K562 (cell line): ENCODE results near the gene CHRNG. TPM values are rescaled to one million over a fixed set of nuclear protein-coding genes. Genes with fewer than 3 reads are reported as not detected.

Source experiments
- ATAC-seq: fragments of 200-7000 bp; cut with Tn5 transposase; 3 replicates; pipeline ENCODE4 v1.9.1; 2020; ENCODE audit warnings: moderate library complexity
- BruUV-seq: library from RNA; stranded (reverse); fragments of 400-500 nt; replicated peaks from 2 replicates; lab custom pipeline; 2021; lab: Mats Ljungman, UMichigan
- CTCF ChIA-PET: fragments of 300-600 bp; formaldehyde crosslinking; extraction: SDS; loops from one replicate; lab custom pipeline; 2021; ENCODE audit warnings: low intra/inter-chr PET ratio; lab: Yijun Ruan, JAX
- POLR2A ChIA-PET: fragments of 300-600, 350-650 bp; sonication (Branson Sonifier 250); formaldehyde crosslinking; extraction: SDS; loops from one replicate; lab custom pipeline; 2021; ENCODE audit warnings: antibody characterized with exemption, inconsistent platforms; lab: Yijun Ruan, JAX
- DNase-seq, 4 experiments: peaks; one replicate each; pipeline versions ENCODE4 v3.0.0 to v3.0.0-alpha.2; 2011 to 2018; ENCODE audit warnings: low spot score in 3 of 4, mixed read lengths in 3 of 4; ENCODE audit errors: extremely low read depth in 1 of 4
- FAIRE-seq: peaks from 2 replicates; lab custom pipeline; 2011; peaks lifted over from hg19 to GRCh38; lab: Jason Lieb, UNC
- H2AFZ ChIP-seq: 2 replicates; pipeline ENCODE4 v1.6.0; 2011; ENCODE audit warnings: low read depth, low read length, control low read depth, inconsistent platforms
- H3K27ac ChIP-seq: fragments of 200-600 bp; 3 replicates; pipeline ENCODE4 v1.8.0; 2011; ENCODE audit warnings: low read depth, mild to moderate bottlenecking, control low read depth, inconsistent platforms, low read length, moderate library complexity, mixed read lengths; ENCODE audit errors: extremely low read depth
- H3K27me3 ChIP-seq, 2 experiments: fragments of 300-600 bp in 1 of 2; 2 replicates in 1 of 2; 3 replicates in 1 of 2; pipeline versions ENCODE4 v1.6.0 to v1.8.0; 2011; ENCODE audit warnings: inconsistent platforms in 2 of 2, low read length in 2 of 2, mild to moderate bottlenecking in 1 of 2, mixed read lengths in 1 of 2, moderate library complexity in 1 of 2; ENCODE audit not compliant: control insufficient read depth in 2 of 2, insufficient read depth in 2 of 2
- H3K36me3 ChIP-seq: fragments of 300-600 bp; 3 replicates; pipeline ENCODE4 v1.8.0; 2011; ENCODE audit warnings: mild to moderate bottlenecking, low read length, inconsistent platforms; ENCODE audit not compliant: control insufficient read depth, insufficient read depth
- H3K4me1 ChIP-seq, 2 experiments: fragments of 200-600 bp in 1 of 2; replicated peaks in 1 of 2; 2 replicates in 1 of 2; 3 replicates in 1 of 2; pipeline versions ENCODE4 v1.5.1 to v1.8.0; 2011; ENCODE audit warnings: inconsistent platforms in 2 of 2, low read length in 2 of 2, mild to moderate bottlenecking in 1 of 2, mixed read lengths in 1 of 2, moderate library complexity in 1 of 2; ENCODE audit not compliant: control insufficient read depth in 2 of 2, insufficient read depth in 2 of 2
- H3K4me2 ChIP-seq: 2 replicates; pipeline ENCODE4 v1.6.1; 2011; ENCODE audit warnings: low read length, control low read depth, inconsistent platforms, mixed read lengths; ENCODE audit not compliant: insufficient read depth
- H3K4me3 ChIP-seq: fragments of 200-600 bp; sonication (generic), shearing (Covaris generic); 2 replicates; pipeline ENCODE4 v1.5.1; 2016; ENCODE audit warnings: control low read depth, inconsistent platforms
- H3K79me2 ChIP-seq: fragments of 200-600 bp; 3 replicates; pipeline ENCODE4 v1.8.0; 2011; ENCODE audit warnings: low read length, inconsistent platforms; ENCODE audit not compliant: control insufficient read depth, insufficient read depth
- H3K9ac ChIP-seq, 2 experiments: 2 replicates each; pipeline versions ENCODE4 v1.6.0 to v1.6.1; 2011; ENCODE audit warnings: low read depth in 2 of 2, low read length in 2 of 2, control low read depth in 1 of 2, inconsistent platforms in 1 of 2, mild to moderate bottlenecking in 1 of 2, mixed read lengths in 1 of 2; ENCODE audit not compliant: insufficient read depth in 1 of 2
- H3K9me1 ChIP-seq: one replicate; pipeline ENCODE4 v1.6.0; 2011; ENCODE audit warnings: inconsistent platforms, mild to moderate bottlenecking, low read length, moderate library complexity; ENCODE audit not compliant: control insufficient read depth, insufficient read depth
- H3K9me3 ChIP-seq: replicated peaks from 2 replicates; pipeline ENCODE4 v1.5.1; 2011; ENCODE audit warnings: low read depth, low read length, inconsistent platforms; ENCODE audit not compliant: control insufficient read depth, insufficient read depth
- H4K20me1 ChIP-seq: replicated peaks from 2 replicates; pipeline ENCODE4 v1.6.1; 2011; ENCODE audit warnings: low read length, inconsistent platforms, mixed read lengths; ENCODE audit not compliant: control insufficient read depth, insufficient read depth
- C11orf30 ChIP-seq: fragments of 450-650 bp; IDR thresholded peaks from 2 replicates; pipeline ENCODE4 v1.6.1; 2016; ENCODE audit warnings: low read depth, mild to moderate bottlenecking
- ELF2 ChIP-seq: fragments of 250-450 bp; sonication (Bioruptor Pico); IDR thresholded peaks from 2 replicates; pipeline ENCODE4 v1.5.0; 2021; ENCODE audit warnings: mild to moderate bottlenecking
- LEF1 ChIP-seq: fragments of 450-650 bp; IDR thresholded peaks from 2 replicates; pipeline ENCODE4 v1.6.1; 2016; ENCODE audit warnings: mild to moderate bottlenecking
- MAFF ChIP-seq: IDR thresholded peaks from 2 replicates; pipeline ENCODE4 v1.6.1; 2012; ENCODE audit warnings: low read length, improper control_type of control experiment
- MAFG ChIP-seq: fragments of 450-650 bp; conservative IDR thresholded peaks from 2 replicates; pipeline ENCODE4 v1.6.1; 2016; ENCODE audit warnings: missing genetic modification characterization, missing compliant biosample characterization
- MAFK ChIP-seq: IDR thresholded peaks from 2 replicates; pipeline ENCODE4 v1.6.1; 2011; ENCODE audit warnings: low read length, improper control_type of control experiment
- MEIS2 ChIP-seq: fragments of 450-650 bp; IDR thresholded peaks from 2 replicates; pipeline ENCODE4 v1.6.1; 2014; ENCODE audit warnings: mild to moderate bottlenecking; ENCODE audit not compliant: partially characterized antibody
- NCOA6 ChIP-seq: fragments of 450-650 bp; IDR thresholded peaks from 2 replicates; pipeline ENCODE4 v1.6.1; 2017; ENCODE audit warnings: mild to moderate bottlenecking
- SMARCA4 ChIP-seq: fragments of 450-650 bp; IDR thresholded peaks from 2 replicates; pipeline ENCODE4 v1.6.1; 2016
- TCF3 ChIP-seq: sonication (generic); formaldehyde crosslinking; IDR thresholded peaks from 2 replicates; pipeline ENCODE4 v1.4.0; 2020; ENCODE audit warnings: mild to moderate bottlenecking, missing genetic modification reagents
- TFAM ChIP-seq: fragments of 250-450 bp; sonication (Bioruptor Pico); conservative IDR thresholded peaks from 2 replicates; pipeline ENCODE4 v1.5.0; 2021; ENCODE audit warnings: mild to moderate bottlenecking, moderate library complexity
- YY1 ChIP-seq, 3 experiments: IDR thresholded peaks; 2 replicates each; pipeline ENCODE4 v1.6.1; 2011; ENCODE audit warnings: low read length in 2 of 3, mild to moderate bottlenecking in 2 of 3, moderate library complexity in 2 of 3, borderline replicate concordance in 1 of 3, control low read depth in 1 of 3, low read depth in 1 of 3; ENCODE audit not compliant: insufficient read depth in 3 of 3, insufficient replicate concordance in 2 of 3, control insufficient read depth in 1 of 3, insufficient read length in 1 of 3; ENCODE audit errors: extremely low read depth in 1 of 3
- ZNF316 ChIP-seq: fragments of 450-650 bp; IDR thresholded peaks from 2 replicates; pipeline ENCODE4 v1.6.1; 2016
- ZNF707 ChIP-seq: fragments of 250-450 bp; sonication (Bioruptor Pico); conservative IDR thresholded peaks from 2 replicates; pipeline ENCODE4 v1.8.0; 2022; ENCODE audit warnings: inconsistent platforms, mild to moderate bottlenecking, moderate library complexity
- WGBS: fragments of 100-300 bp; shearing (Covaris generic); methylation state at CpG from one replicate; pipeline ENCODE4 v1.1.6; 2016; ENCODE audit warnings: low coverage, mixed read lengths; ENCODE audit not compliant: insufficient coverage; ENCODE audit errors: missing lambda C conversion rate; 5-methylcytosine and 5-hydroxymethylcytosine counted together
- in situ Hi-C: fragments of 300-500 bp; cut with MboI; formaldehyde crosslinking; loops from 4 replicates; pipeline ENCODE4 v1.15.0; 2018; ENCODE audit warnings: inconsistent platforms, mixed read lengths
- intact Hi-C: fragments of 100-400 bp; cut with micrococcal nuclease; formaldehyde crosslinking; loops from 2 replicates; pipeline ENCODE4 v1.14.2; 2022
- polyA plus RNA-seq, 8 experiments: library from polyadenylated mRNA; depleted of rRNA in 4 of 8; stranded (reverse) in 5 of 8; unstranded in 3 of 8; fragments of >200 nt; fragmentation: Nextera tagmentation in 2 of 8; fragmentation: Illumina TruSeq in 1 of 8; extraction: Ambion mirVana in 2 of 8; extraction: Trizol in 1 of 8; gene quantifications; 2 replicates each; pipeline versions ENCODE4 v1.2.1 to v1.2.3, GENCODE V29; 2011 to 2014; ENCODE audit warnings: inconsistent platforms in 1 of 8, missing spikeins in 1 of 8
- total RNA-seq, 7 experiments: library from RNA; depleted of rRNA in 6 of 7; stranded (reverse); fragments of >200 nt in 6 of 7; fragmentation: Illumina TruSeq in 2 of 7; extraction: Trizol in 2 of 7; gene quantifications; 2 replicates each; pipeline versions ENCODE4 v1.2.1 to v1.2.3, GENCODE V29; 2011 to 2021; ENCODE audit warnings: low replicate concordance in 1 of 7
- TF ChIP-seq, protein P1 (sequence below), 2 experiments: IDR thresholded peaks; 2 replicates each; pipeline ENCODE4 v1.6.1; 2012; ENCODE audit warnings: improper control_type of control experiment in 2 of 2, low read depth in 2 of 2, low read length in 2 of 2, borderline replicate concordance in 1 of 2

CHRNG gene
- total and polyA plus RNA-seq, 9 of the 15 experiments (the other 6 are each of a cell fraction or from before 2014, with no cell fraction given), result not detected

DNA sequence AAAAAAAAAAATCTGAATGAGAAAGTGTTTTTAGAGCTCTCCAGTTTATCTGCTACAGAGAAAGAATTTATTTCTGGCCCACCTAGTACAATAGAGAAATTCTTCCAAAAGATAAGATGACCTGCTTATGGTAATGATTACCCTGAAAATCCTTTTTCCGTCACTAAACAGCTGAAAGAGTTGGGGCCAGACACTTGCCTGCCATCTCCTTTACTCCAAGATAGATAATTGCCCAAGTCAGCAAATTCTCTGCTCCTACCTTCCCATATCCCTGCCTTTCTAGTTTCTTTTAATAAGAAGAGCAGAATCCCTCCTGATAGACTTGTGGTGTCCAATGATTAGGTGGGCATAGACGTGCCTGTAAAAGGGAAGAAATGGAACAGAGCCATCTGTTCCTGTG, 39.1 kb downstream of the CHRNG start:
- no TSS peak for BruUV-seq
- Histone ChIP-seq H2AFZ (no peak overlapping the region), H3K4me3 (no peak overlapping the region), H3K4me1 (no peaks in the 10 kb centered on the region), H3K79me2 (no peaks in the 10 kb centered on the region), H3K27ac (no peak overlapping the region), H3K9me3 (no peaks in the 10 kb centered on the region), H4K20me1 (no peaks in the 10 kb centered on the region), H3K36me3 (peaks cover 12% of the 10 kb centered on the region; the same call in 2 of the 3 replicates), H3K9me1 (no peaks in the 10 kb centered on the region), H3K9ac (no peak overlapping the region), H3K4me2 (no peak overlapping the region), H3K27me3 (no peaks in the 10 kb centered on the region)
- 63% methylated on average over 1 of the region's 2 CpGs for WGBS
- in situ Hi-C loops, result no loop called here
- no peak for FAIRE-seq
- ChIA-PET POLR2A (interaction anchor here (1.4 to 1.7 kb wide), 2 partner anchors 11 to 26 kb away, joined by 3 to 5 read pairs; no protein-coding TSS in a partner anchor), CTCF (no interaction called here)
- no peak for DNase-seq
- no peak for TF ChIP-seq ELF2
- TF ChIP-seq TCF3 (CRISPR knock-in tag), result no peak
- no peak for TF ChIP-seq LEF1
- no peak for TF ChIP-seq TFAM
- TF ChIP-seq MAFG (tag), result 0 out of 2 replicates have a peak, but pooled peaks have one; percentile 25
- no peak for TF ChIP-seq NCOA6
- no peak for TF ChIP-seq YY1 (IDR thresholded peaks at IDR 0.05; ENCODE audit: borderline replicate concordance in 1 of 3, control insufficient read depth in 1 of 3, extremely low read depth in 1 of 3, insufficient read depth in 3 of 3, insufficient read length in 1 of 3, insufficient replicate concordance in 2 of 3, low read depth in 1 of 3, low read length in 2 of 3)
- TF ChIP-seq, protein P1, sequence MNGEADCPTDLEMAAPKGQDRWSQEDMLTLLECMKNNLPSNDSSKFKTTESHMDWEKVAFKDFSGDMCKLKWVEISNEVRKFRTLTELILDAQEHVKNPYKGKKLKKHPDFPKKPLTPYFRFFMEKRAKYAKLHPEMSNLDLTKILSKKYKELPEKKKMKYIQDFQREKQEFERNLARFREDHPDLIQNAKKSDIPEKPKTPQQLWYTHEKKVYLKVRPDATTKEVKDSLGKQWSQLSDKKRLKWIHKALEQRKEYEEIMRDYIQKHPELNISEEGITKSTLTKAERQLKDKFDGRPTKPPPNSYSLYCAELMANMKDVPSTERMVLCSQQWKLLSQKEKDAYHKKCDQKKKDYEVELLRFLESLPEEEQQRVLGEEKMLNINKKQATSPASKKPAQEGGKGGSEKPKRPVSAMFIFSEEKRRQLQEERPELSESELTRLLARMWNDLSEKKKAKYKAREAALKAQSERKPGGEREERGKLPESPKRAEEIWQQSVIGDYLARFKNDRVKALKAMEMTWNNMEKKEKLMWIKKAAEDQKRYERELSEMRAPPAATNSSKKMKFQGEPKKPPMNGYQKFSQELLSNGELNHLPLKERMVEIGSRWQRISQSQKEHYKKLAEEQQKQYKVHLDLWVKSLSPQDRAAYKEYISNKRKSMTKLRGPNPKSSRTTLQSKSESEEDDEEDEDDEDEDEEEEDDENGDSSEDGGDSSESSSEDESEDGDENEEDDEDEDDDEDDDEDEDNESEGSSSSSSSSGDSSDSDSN (IDR thresholded peaks at IDR 0.05; ENCODE audit: borderline replicate concordance in 1 of 2, low read depth in 2 of 2, low read length in 2 of 2), result no peak
- no peak for TF ChIP-seq SMARCA4
- TF ChIP-seq MAFK, result peak; percentile 40; the same call in 1 of the 2 replicates
- TF ChIP-seq ZNF316, result peak; percentile 62
- TF ChIP-seq MEIS2, result no peak
- TF ChIP-seq C11orf30, result 0 out of 2 replicates have a peak, but pooled peaks have one; percentile 27
- TF ChIP-seq MAFF, result peak; percentile 44; the same call in 1 of the 2 replicates
- no peak for TF ChIP-seq ZNF707 (CRISPR knock-in tag)
- no peak for ATAC-seq
- intact Hi-C loops, result no loop called here
